Karpas-422 (cell line): ENCODE measurements around the gene PRDM16. TPM values are rescaled to one million over a fixed set of nuclear protein-coding genes. Genes with fewer than 3 reads are reported as not detected.

Experiments used
- DNase-seq: peaks from one replicate; pipeline ENCODE4 v3.0.0-alpha.2; 2015
- H2AFZ ChIP-seq: fragments of 200-600 bp; sonication (generic); 2 replicates; pipeline ENCODE4 v1.6.1; 2014; ENCODE audit warnings: antibody characterized with exemption, low read length, mixed read lengths
- H3K27ac ChIP-seq: fragments of 200-600 bp; sonication (generic); 2 replicates; pipeline ENCODE4 v1.5.1; 2014; ENCODE audit warnings: mild to moderate bottlenecking, low read length, moderate library complexity
- H3K27me3 ChIP-seq: fragments of 200-600 bp; sonication (generic); 2 replicates; pipeline ENCODE4 v1.6.1; 2014; ENCODE audit warnings: low read length, mixed read lengths
- H3K36me3 ChIP-seq: fragments of 200-600 bp; sonication (generic); 2 replicates; pipeline ENCODE4 v1.6.1; 2014; ENCODE audit warnings: low read length, mixed read lengths; ENCODE audit not compliant: insufficient read depth
- H3K4me1 ChIP-seq: fragments of 200-600 bp; sonication (generic); 2 replicates; pipeline ENCODE4 v1.6.1; 2014; ENCODE audit warnings: mild to moderate bottlenecking, low read length, mixed read lengths
- H3K4me2 ChIP-seq: fragments of 200-600 bp; sonication (generic); 2 replicates; pipeline ENCODE4 v1.6.1; 2014; ENCODE audit warnings: low read length, low read depth, mild to moderate bottlenecking; ENCODE audit not compliant: poor library complexity, severe bottlenecking
- H3K4me3 ChIP-seq: fragments of 200-600 bp; sonication (generic); 2 replicates; pipeline ENCODE4 v1.5.1; 2014; ENCODE audit warnings: mild to moderate bottlenecking, antibody characterized with exemption, low read length, mixed read lengths
- H3K79me2 ChIP-seq: fragments of 200-600 bp; sonication (generic); 2 replicates; pipeline ENCODE4 v1.6.1; 2014; ENCODE audit warnings: mild to moderate bottlenecking, low read length, mixed read lengths
- H3K9ac ChIP-seq: fragments of 200-600 bp; sonication (generic); 2 replicates; pipeline ENCODE4 v1.6.0; 2014; ENCODE audit warnings: low read length
- H3K9me2 ChIP-seq: fragments of 200-600 bp; sonication (generic), shearing (Covaris generic); replicated peaks from 2 replicates; pipeline ENCODE4 v1.6.0; 2014; ENCODE audit warnings: mild to moderate bottlenecking, low read length, moderate library complexity; ENCODE audit not compliant: insufficient read depth
- H3K9me3 ChIP-seq: fragments of 300-700, 200-600 bp; sonication (generic); 2 replicates; pipeline ENCODE4 v1.6.1; 2014; ENCODE audit warnings: low read length, mixed read lengths
- H4K20me1 ChIP-seq: fragments of 200-600 bp; sonication (generic); 2 replicates; pipeline ENCODE4 v1.6.1; 2014; ENCODE audit warnings: mild to moderate bottlenecking, antibody characterized with exemption, low read length, low read depth; ENCODE audit not compliant: insufficient read depth
- total RNA-seq: library from RNA; depleted of rRNA; stranded (reverse); fragments of >200 nt; shearing (Covaris generic); gene quantifications from 2 replicates; pipeline ENCODE4 v1.2.3, GENCODE V29; 2014; ENCODE audit warnings: low replicate concordance

The PRDM16 gene
- total RNA-seq, 1 experiment from 2014 or later, result not detected

DNA sequence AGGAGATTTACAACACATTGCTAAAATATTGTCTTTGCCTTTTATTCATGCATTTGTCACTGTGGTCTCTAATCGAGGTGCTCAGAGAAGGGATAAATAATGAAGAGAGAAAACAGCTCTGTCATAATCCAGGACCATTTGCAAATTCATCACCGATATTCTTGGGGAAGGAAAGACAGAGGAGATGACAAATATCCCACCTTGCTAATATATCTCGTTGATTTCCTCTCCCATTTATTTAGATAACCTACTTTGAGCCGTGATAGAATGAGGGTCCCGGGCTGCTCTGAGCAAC, 86.9 kb downstream of the PRDM16 start:
- H3K4me1 ChIP-seq, result no peaks in the 10 kb centered on the region
- H3K9me3 ChIP-seq, result no peaks in the 10 kb centered on the region
- H3K27me3 ChIP-seq, result no peaks in the 10 kb centered on the region
- DNase-seq, result no peak
- no peak overlapping the region for H2AFZ ChIP-seq
- no peaks in the 10 kb centered on the region for H4K20me1 ChIP-seq
- H3K79me2 ChIP-seq, result no peaks in the 10 kb centered on the region
- no peak overlapping the region for H3K4me2 ChIP-seq
- no peaks in the 10 kb centered on the region for H3K9me2 ChIP-seq
- no peak overlapping the region for H3K9ac ChIP-seq
- no peaks in the 10 kb centered on the region for H3K36me3 ChIP-seq
- no peak overlapping the region for H3K27ac ChIP-seq
- H3K4me3 ChIP-seq, result no peak overlapping the region

- Histone ChIP-seq H3K4me2 (no peak overlapping the region), H3K27me3 (no peaks in the 10 kb centered on the region), H3K79me2 (no peaks in the 10 kb centered on the region), H3K9ac (no peak overlapping the region), H3K9me2 (no peaks in the 10 kb centered on the region), H3K4me1 (no peaks in the 10 kb centered on the region), H3K36me3 (no peaks in the 10 kb centered on the region), H4K20me1 (no peaks in the 10 kb centered on the region), H3K9me3 (no peaks in the 10 kb centered on the region), H3K27ac (no peak overlapping the region), H2AFZ (no peak overlapping the region), H3K4me3 (no peak overlapping the region)
- DNase-seq, result no peak
Observed at GRCh38 chr1:3156936-3157335, 87.9 kb downstream of the PRDM16 start.

DNA sequence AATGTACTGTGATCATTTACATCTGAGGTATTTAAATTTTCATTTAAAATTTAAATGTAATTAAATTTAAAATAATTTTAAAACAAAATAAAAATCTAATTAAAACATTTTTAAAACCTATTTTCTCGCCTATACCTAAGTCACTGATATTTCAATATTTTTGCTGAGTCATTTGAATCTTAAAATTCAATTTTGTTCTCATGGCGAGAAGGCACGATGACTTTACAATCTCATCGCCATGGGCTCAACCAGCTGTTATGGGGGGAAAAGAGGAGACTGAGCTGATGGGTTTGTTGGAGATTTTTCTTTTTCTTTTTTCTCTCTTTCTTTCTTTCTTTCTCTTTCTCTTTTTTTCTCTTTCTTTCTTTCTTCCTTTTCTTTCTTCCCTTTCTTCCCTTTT, 89.3 kb downstream of the PRDM16 start:
- no peak overlapping the region for H3K27ac ChIP-seq
- H2AFZ ChIP-seq, result no peak overlapping the region
- H3K4me3 ChIP-seq, result no peak overlapping the region
- no peaks in the 10 kb centered on the region for H3K79me2 ChIP-seq
- no peaks in the 10 kb centered on the region for H3K27me3 ChIP-seq
- no peaks in the 10 kb centered on the region for H3K9me3 ChIP-seq
- no peaks in the 10 kb centered on the region for H4K20me1 ChIP-seq
- H3K36me3 ChIP-seq, result no peaks in the 10 kb centered on the region
- no peaks in the 10 kb centered on the region for H3K4me1 ChIP-seq
- no peaks in the 10 kb centered on the region for H3K9me2 ChIP-seq
- H3K9ac ChIP-seq, result no peak overlapping the region
- no peak overlapping the region for H3K4me2 ChIP-seq
- no peak for DNase-seq

DNA sequence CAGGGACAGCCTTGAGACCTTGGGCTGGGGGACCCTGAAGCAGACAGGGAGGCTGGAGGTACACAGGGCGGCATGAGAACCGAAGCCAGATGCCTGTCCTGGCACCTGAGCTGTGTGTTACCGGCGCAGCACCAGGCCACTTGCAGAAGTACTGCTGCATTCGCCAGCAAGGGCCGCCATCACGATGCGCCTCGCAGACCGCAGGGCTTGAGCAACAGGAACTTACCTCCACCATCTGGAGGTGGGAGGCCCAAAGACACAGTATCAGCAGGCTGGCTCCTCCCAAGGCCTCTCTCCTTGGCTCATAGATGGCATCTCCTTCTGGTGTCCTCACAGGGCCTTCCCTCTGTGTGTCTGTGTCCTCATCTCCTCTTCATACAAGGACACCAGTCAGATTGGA, 90.1 kb downstream of the PRDM16 start:
- Histone ChIP-seq H3K27me3 (no peaks in the 10 kb centered on the region), H3K4me1 (no peaks in the 10 kb centered on the region), H3K9ac (no peak overlapping the region), H3K9me2 (no peaks in the 10 kb centered on the region), H3K27ac (no peak overlapping the region), H2AFZ (no peak overlapping the region), H3K36me3 (no peaks in the 10 kb centered on the region), H3K4me2 (no peak overlapping the region), H4K20me1 (no peaks in the 10 kb centered on the region), H3K9me3 (no peaks in the 10 kb centered on the region), H3K4me3 (no peak overlapping the region), H3K79me2 (no peaks in the 10 kb centered on the region)
- no peak for DNase-seq

GRCh38 chr1:3159996-3160395, 91.0 kb downstream of the PRDM16 start:
- no peak for DNase-seq
- H4K20me1 ChIP-seq, result no peaks in the 10 kb centered on the region
- H3K4me1 ChIP-seq, result no peaks in the 10 kb centered on the region
- H3K9me2 ChIP-seq, result no peaks in the 10 kb centered on the region
- H3K27me3 ChIP-seq, result no peaks in the 10 kb centered on the region
- no peak overlapping the region for H3K9ac ChIP-seq
- H3K79me2 ChIP-seq, result no peaks in the 10 kb centered on the region
- H3K9me3 ChIP-seq, result no peaks in the 10 kb centered on the region
- H3K27ac ChIP-seq, result no peak overlapping the region
- no peak overlapping the region for H3K4me3 ChIP-seq
- H3K4me2 ChIP-seq, result no peak overlapping the region
- H2AFZ ChIP-seq, result no peak overlapping the region
- no peaks in the 10 kb centered on the region for H3K36me3 ChIP-seq

DNA sequence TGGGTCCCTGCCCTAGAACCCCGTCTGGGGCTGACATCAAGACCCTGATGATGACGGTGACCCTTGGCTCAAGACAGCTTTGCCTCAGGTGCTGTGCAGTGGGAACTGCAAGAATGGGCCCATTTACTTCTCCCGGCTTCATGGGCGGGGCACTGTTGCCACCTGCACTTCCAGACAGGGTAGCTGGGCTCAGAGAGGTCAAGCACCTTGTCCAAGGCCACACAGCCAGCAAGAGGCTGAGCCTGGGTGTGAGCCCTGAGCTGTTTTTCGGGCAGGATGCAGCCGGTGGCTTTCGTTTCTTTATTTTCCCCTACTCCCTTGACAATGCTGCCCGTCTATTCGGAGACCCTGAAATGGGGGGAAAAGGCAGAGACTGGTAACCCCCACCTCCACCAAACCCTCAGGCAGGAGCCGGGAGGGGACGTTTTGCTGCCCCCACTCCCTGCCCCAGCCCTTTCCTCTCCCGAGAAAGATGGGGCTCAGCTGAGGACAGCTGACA, 91.7 kb downstream of the PRDM16 start:
- Histone ChIP-seq H4K20me1 (no peaks in the 10 kb centered on the region), H3K9me2 (no peaks in the 10 kb centered on the region), H3K4me1 (no peaks in the 10 kb centered on the region), H3K9me3 (no peaks in the 10 kb centered on the region), H3K36me3 (no peaks in the 10 kb centered on the region), H3K4me3 (no peak overlapping the region), H3K9ac (no peak overlapping the region), H2AFZ (no peak overlapping the region), H3K27ac (no peak overlapping the region), H3K4me2 (no peak overlapping the region), H3K27me3 (no peaks in the 10 kb centered on the region), H3K79me2 (no peaks in the 10 kb centered on the region)
- DNase-seq, result no peak

DNA sequence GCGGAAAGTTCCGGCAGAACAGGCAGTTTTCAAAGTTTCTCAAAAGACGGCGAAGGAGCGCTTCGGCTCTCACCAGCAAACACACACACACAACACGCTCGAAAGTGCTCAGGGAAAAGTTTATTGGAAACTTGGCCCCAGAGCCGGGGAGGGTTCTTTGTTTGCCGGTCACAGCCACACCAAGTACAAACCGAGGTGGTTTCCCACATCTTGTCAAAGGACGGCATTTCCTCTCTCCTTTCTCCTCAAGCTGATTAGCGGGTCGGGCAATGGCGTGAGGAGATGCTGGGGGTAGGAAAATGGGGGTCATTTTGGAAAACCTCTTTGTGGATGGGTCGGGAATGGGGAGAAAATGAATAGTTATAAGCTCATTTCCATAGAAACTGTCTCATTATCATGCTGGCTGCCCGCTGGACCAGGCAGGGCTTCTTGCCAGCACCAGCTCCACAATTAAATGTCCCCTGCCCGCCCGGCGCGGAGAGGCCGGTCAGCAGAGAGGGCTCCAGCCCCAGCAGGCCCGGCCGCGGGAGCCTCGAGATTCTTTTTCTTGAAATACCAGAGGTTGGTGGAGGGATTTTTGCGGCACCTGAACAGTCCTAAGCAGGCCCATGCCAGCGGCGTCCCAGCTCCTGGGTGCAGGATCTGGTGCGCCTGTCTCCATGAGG, 92.3 kb downstream of the PRDM16 start:
- H3K4me3 ChIP-seq, result no peak overlapping the region
- H3K27ac ChIP-seq, result no peak overlapping the region
- H4K20me1 ChIP-seq, result no peaks in the 10 kb centered on the region
- no peaks in the 10 kb centered on the region for H3K4me1 ChIP-seq
- H2AFZ ChIP-seq, result no peak overlapping the region
- no peaks in the 10 kb centered on the region for H3K36me3 ChIP-seq
- H3K27me3 ChIP-seq, result no peaks in the 10 kb centered on the region
- H3K9me2 ChIP-seq, result no peaks in the 10 kb centered on the region
- no peak for DNase-seq
- H3K79me2 ChIP-seq, result no peaks in the 10 kb centered on the region
- no peaks in the 10 kb centered on the region for H3K9me3 ChIP-seq
- H3K4me2 ChIP-seq, result no peak overlapping the region
- no peak overlapping the region for H3K9ac ChIP-seq

GRCh38 chr1:3162322-3162882, 93.4 kb downstream of the PRDM16 start:
- Histone ChIP-seq H3K9ac (no peak overlapping the region), H3K27me3 (no peaks in the 10 kb centered on the region), H4K20me1 (no peaks in the 10 kb centered on the region), H3K4me2 (no peak overlapping the region), H3K27ac (no peak overlapping the region), H3K79me2 (no peaks in the 10 kb centered on the region), H3K4me3 (no peak overlapping the region), H3K4me1 (no peaks in the 10 kb centered on the region), H3K36me3 (no peaks in the 10 kb centered on the region), H3K9me3 (no peaks in the 10 kb centered on the region), H3K9me2 (no peaks in the 10 kb centered on the region), H2AFZ (no peak overlapping the region)
- DNase-seq, result no peak
